Panc1 (cell line): ENCODE data around the gene COL4A3.

ENCODE experiments used
- POLR2AphosphoS5 ChIP-seq: IDR thresholded peaks from 2 replicates; pipeline ENCODE4 v1.6.1; 2012; ENCODE audit warnings: mild to moderate bottlenecking, low read depth, low read length, moderate library complexity
- TF ChIP-seq, protein P1 (sequence below): fragments of 450-650 bp; IDR thresholded peaks from 2 replicates; pipeline ENCODE4 v1.5.1; 2017; ENCODE audit warnings: mild to moderate bottlenecking

GRCh38 chr2:227252831-227253230, 88.4 kb downstream of the COL4A3 start:
- TF ChIP-seq, protein P1, sequence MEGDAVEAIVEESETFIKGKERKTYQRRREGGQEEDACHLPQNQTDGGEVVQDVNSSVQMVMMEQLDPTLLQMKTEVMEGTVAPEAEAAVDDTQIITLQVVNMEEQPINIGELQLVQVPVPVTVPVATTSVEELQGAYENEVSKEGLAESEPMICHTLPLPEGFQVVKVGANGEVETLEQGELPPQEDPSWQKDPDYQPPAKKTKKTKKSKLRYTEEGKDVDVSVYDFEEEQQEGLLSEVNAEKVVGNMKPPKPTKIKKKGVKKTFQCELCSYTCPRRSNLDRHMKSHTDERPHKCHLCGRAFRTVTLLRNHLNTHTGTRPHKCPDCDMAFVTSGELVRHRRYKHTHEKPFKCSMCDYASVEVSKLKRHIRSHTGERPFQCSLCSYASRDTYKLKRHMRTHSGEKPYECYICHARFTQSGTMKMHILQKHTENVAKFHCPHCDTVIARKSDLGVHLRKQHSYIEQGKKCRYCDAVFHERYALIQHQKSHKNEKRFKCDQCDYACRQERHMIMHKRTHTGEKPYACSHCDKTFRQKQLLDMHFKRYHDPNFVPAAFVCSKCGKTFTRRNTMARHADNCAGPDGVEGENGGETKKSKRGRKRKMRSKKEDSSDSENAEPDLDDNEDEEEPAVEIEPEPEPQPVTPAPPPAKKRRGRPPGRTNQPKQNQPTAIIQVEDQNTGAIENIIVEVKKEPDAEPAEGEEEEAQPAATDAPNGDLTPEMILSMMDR: no peak
- TF ChIP-seq POLR2AphosphoS5: no peak
